K562 (cell line): ENCODE measurements around the gene RNF114. TPM values are rescaled to one million over a fixed set of nuclear protein-coding genes. Genes with fewer than 3 reads are reported as not detected.

Source experiments
- ATF1 ChIP-seq, 2 experiments: fragments of 450-650 bp in 1 of 2; IDR thresholded peaks; 2 replicates each; pipeline ENCODE4 v1.6.1; 2016; ENCODE audit warnings: missing compliant biosample characterization in 1 of 2, missing genetic modification characterization in 1 of 2
- BACH1 ChIP-seq: fragments of 200-800 bp; sonication (Bioruptor generic); IDR thresholded peaks from 2 replicates; pipeline ENCODE4 v1.6.1; 2016; ENCODE audit warnings: missing genetic modification characterization, missing compliant biosample characterization
- BRCA1 ChIP-seq, 2 experiments: fragments of 450-650 bp in 1 of 2; sonication (generic) in 1 of 2; formaldehyde crosslinking in 1 of 2; IDR thresholded peaks; 2 replicates each; pipeline versions ENCODE4 v1.5.0 to v1.6.1; 2017 to 2020; ENCODE audit warnings: mild to moderate bottlenecking in 1 of 2, missing genetic modification reagents in 1 of 2
- BRD4 ChIP-seq: fragments of 200-600 bp; sonication (generic); IDR thresholded peaks from 2 replicates; pipeline ENCODE4 v1.6.1; 2017; ENCODE audit warnings: inconsistent platforms
- CBX3 ChIP-seq, 2 experiments: IDR thresholded peaks; 1 replicate in 1 of 2; 2 replicates in 1 of 2; pipeline ENCODE4 v1.6.1; 2012; ENCODE audit warnings: inconsistent platforms in 2 of 2, low read length in 2 of 2, borderline replicate concordance in 1 of 2, control low read depth in 1 of 2
- E2F1 ChIP-seq: sonication (generic); formaldehyde crosslinking; IDR thresholded peaks from 2 replicates; pipeline ENCODE4 v1.8.1; 2023; ENCODE audit warnings: mild to moderate bottlenecking, missing genetic modification reagents, moderate library complexity
- EGR1 ChIP-seq: fragments of 450-650 bp; conservative IDR thresholded peaks from 2 replicates; pipeline ENCODE4 v1.6.1; 2017; ENCODE audit warnings: mild to moderate bottlenecking
- FOXA3 ChIP-seq, 2 experiments: fragments of 450-650 bp in 1 of 2; sonication (generic) in 1 of 2; formaldehyde crosslinking; IDR thresholded peaks in 1 of 2; conservative IDR thresholded peaks in 1 of 2; 2 replicates each; pipeline versions ENCODE4 v1.4.0 to v1.8.0; 2020 to 2022; ENCODE audit warnings: mild to moderate bottlenecking in 2 of 2, missing genetic modification reagents in 1 of 2
- GTF2B ChIP-seq: IDR thresholded peaks from 2 replicates; pipeline ENCODE4 v1.6.1; 2011; ENCODE audit not compliant: insufficient read length; ENCODE audit errors: extremely low read depth
- HEY1 ChIP-seq: fragments of 250-450 bp; sonication (Bioruptor Pico); IDR thresholded peaks from 2 replicates; pipeline ENCODE4 v1.5.0; 2020; ENCODE audit warnings: mild to moderate bottlenecking, moderate library complexity, borderline replicate concordance
- LEF1 ChIP-seq: fragments of 450-650 bp; IDR thresholded peaks from 2 replicates; pipeline ENCODE4 v1.6.1; 2016; ENCODE audit warnings: mild to moderate bottlenecking
- MITF ChIP-seq: IDR thresholded peaks from 2 replicates; pipeline ENCODE4 v1.6.1; 2014; ENCODE audit warnings: antibody characterized with exemption
- MTA1 ChIP-seq: fragments of 450-650 bp; IDR thresholded peaks from 2 replicates; pipeline ENCODE4 v1.6.1; 2017; ENCODE audit warnings: borderline replicate concordance
- RAD21 ChIP-seq, 2 experiments: fragments of 250-450 bp in 1 of 2; fragments of 450-650 bp in 1 of 2; sonication (Bioruptor Pico) in 1 of 2; formaldehyde crosslinking in 1 of 2; IDR thresholded peaks in 1 of 2; conservative IDR thresholded peaks in 1 of 2; 2 replicates each; pipeline versions ENCODE4 v1.4.0 to v1.8.0; 2020 to 2022; ENCODE audit warnings: mild to moderate bottlenecking in 2 of 2, moderate library complexity in 1 of 2
- SP2 ChIP-seq: IDR thresholded peaks from 2 replicates; pipeline ENCODE4 v1.6.1; 2011; ENCODE audit warnings: mild to moderate bottlenecking, low read depth, low read length, moderate library complexity; ENCODE audit not compliant: poor library complexity, severe bottlenecking; ENCODE audit errors: extremely low read depth
- TAF1 ChIP-seq: IDR thresholded peaks from 2 replicates; pipeline ENCODE4 v1.6.1; 2011; ENCODE audit warnings: mild to moderate bottlenecking, low read length, moderate library complexity; ENCODE audit not compliant: insufficient read depth, control insufficient read depth, severe bottlenecking; ENCODE audit errors: extremely low read depth
- ZBTB34 ChIP-seq: fragments of 250-450 bp; sonication (Bioruptor Pico); IDR thresholded peaks from 2 replicates; pipeline ENCODE4 v1.8.0; 2021; ENCODE audit warnings: mild to moderate bottlenecking, moderate library complexity
- ZC3H11A ChIP-seq: IDR thresholded peaks from 2 replicates; pipeline ENCODE4 v1.6.1; 2012; ENCODE audit warnings: low read depth, low read length, improper control_type of control experiment
- ZNF217 ChIP-seq: sonication (generic); formaldehyde crosslinking; IDR thresholded peaks from 2 replicates; pipeline ENCODE4 v1.8.0; 2022; ENCODE audit warnings: mild to moderate bottlenecking, missing genetic modification reagents
- polyA plus RNA-seq, 8 experiments: library from polyadenylated mRNA; depleted of rRNA in 4 of 8; stranded (reverse) in 5 of 8; unstranded in 3 of 8; fragments of >200 nt; fragmentation: Nextera tagmentation in 2 of 8; fragmentation: Illumina TruSeq in 1 of 8; extraction: Ambion mirVana in 2 of 8; extraction: Trizol in 1 of 8; gene quantifications; 2 replicates each; pipeline versions ENCODE4 v1.2.1 to v1.2.3, GENCODE V29; 2011 to 2014; ENCODE audit warnings: inconsistent platforms in 1 of 8, missing spikeins in 1 of 8
- total RNA-seq, 7 experiments: library from RNA; depleted of rRNA in 6 of 7; stranded (reverse); fragments of >200 nt in 6 of 7; fragmentation: Illumina TruSeq in 2 of 7; extraction: Trizol in 2 of 7; gene quantifications; 2 replicates each; pipeline versions ENCODE4 v1.2.1 to v1.2.3, GENCODE V29; 2011 to 2021; ENCODE audit warnings: low replicate concordance in 1 of 7

The RNF114 gene
- total and polyA plus RNA-seq, 9 of the 15 experiments (the other 6 are each of a cell fraction or from before 2014, with no cell fraction given): 38.6 to 111 (median 62.6) TPM

GRCh38 chr20:49983848-49984408, 47.7 kb downstream of the RNF114 start (continued):
- TF ChIP-seq EGR1: no peak
- TF ChIP-seq RAD21 (CRISPR knock-in tag; conservative IDR thresholded peaks at IDR 0.05 in 1 of 2, IDR thresholded peaks at IDR 0.05 in 1 of 2): 0 out of 4 replicates have a peak, but pooled peaks of 1 of the 2 experiments have one; percentile 2
- TF ChIP-seq ZBTB34 (CRISPR knock-in tag): no peak
- TF ChIP-seq BRCA1 (IDR thresholded peaks at IDR 0.05): no peak
- TF ChIP-seq BRCA1 (CRISPR knock-in tag; IDR thresholded peaks at IDR 0.05): no peak
- no peak for TF ChIP-seq GTF2B
- no peak for TF ChIP-seq LEF1
- no peak for TF ChIP-seq ZC3H11A
- no peak for TF ChIP-seq SP2
- no peak for TF ChIP-seq MITF
- TF ChIP-seq MTA1: no peak
- no peak for TF ChIP-seq ATF1 (CRISPR knock-in tag; IDR thresholded peaks at IDR 0.05)
- no peak for TF ChIP-seq ATF1 (tag; IDR thresholded peaks at IDR 0.05)
- no peak for TF ChIP-seq E2F1
- no peak for TF ChIP-seq HEY1
- TF ChIP-seq BRD4: no peak
- TF ChIP-seq FOXA3 (CRISPR knock-in tag; conservative IDR thresholded peaks at IDR 0.05 in 1 of 2, IDR thresholded peaks at IDR 0.05 in 1 of 2): 0 out of 4 replicates have a peak, but pooled peaks of 1 of the 2 experiments have one; percentile 17
- no peak for TF ChIP-seq TAF1
- no peak for TF ChIP-seq BACH1 (tag)
- TF ChIP-seq CBX3 (IDR thresholded peaks at IDR 0.05; ENCODE audit: borderline replicate concordance in 1 of 2, low read length in 2 of 2): no peak
- TF ChIP-seq ZNF217 (CRISPR knock-in tag): no peak
